ENCODE data around the gene ADAMTS17. TPM values are rescaled to one million over a fixed set of nuclear protein-coding genes. Genes with fewer than 3 reads are reported as not detected.

Gene ADAMTS17
- total and polyA plus RNA-seq, 4 donors: 0.28 to 46.9 (median 9.1) TPM

DNA sequence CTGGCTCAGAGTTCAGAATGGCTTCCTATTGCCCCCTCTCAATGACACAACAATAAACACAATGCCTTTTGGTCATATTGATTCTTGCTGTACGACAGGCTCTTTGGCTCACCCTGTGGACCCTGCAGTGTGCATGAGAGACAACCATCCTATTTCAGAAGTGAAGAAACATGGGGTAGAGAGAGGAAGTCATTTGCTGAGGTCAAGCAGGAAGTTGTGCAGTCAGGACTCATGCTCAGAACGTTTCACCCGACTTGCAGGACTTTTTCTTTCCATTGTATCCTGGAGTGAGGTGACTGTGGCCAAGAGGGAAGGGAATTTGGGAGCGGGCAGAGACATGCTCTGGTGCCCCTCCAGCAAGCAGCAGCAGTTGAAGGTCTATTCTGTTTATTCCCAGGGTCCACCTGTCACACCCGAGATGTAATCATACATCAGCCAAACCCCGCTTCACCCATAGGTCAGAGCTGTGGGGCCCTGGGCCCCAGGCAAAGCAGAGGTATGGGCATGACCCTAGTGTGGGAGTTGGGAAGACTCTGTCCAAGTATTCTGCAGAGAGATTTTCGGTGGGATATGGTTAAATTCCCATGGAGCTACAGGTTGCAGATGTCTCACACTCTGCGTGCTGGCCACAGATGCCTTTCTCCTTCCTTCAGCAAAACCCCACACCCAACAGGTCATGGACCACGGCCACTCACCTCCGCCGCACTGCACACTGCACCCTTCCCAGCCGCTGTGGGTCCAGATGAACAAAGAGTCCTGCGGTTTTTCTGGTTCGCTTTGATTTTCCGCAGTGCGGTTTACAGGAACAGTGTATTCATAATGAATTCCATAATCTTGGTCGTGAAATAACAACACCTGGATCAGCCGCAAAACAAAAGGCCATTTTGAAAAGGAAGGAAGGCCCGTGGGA is 290.6 kb downstream of the ADAMTS17 start:
- TF ChIP-seq JUND (IDR thresholded peaks at IDR 0.05): no peak
- TF ChIP-seq FOXA2 (IDR thresholded peaks at IDR 0.05): no peak
- no peak for TF ChIP-seq GABPA (IDR thresholded peaks at IDR 0.05 in 1 of 2, conservative IDR thresholded peaks at IDR 0.05 in 1 of 2)
- no peak for TF ChIP-seq FOXA1 (IDR thresholded peaks at IDR 0.05)
- TF ChIP-seq HNF4G (IDR thresholded peaks at IDR 0.05): no peak
- no peak overlapping the region for H3K4me3 ChIP-seq (ENCODE audit: low read depth in 1 of 3, low read length in 3 of 3)
- no peaks in the 10 kb centered on the region for H3K27me3 ChIP-seq (ENCODE audit: control insufficient read depth in 4 of 4, insufficient read depth in 4 of 4, low read length in 3 of 4)
- no peak overlapping the region for H3K9ac ChIP-seq (ENCODE audit: low read depth in 1 of 2, low read length in 2 of 2)
- no peak for DNase-seq (ENCODE audit: low spot score)
- WGBS: 90% methylated on average over 19 of the region's 19 CpGs
- H3K36me3 ChIP-seq (ENCODE audit: control insufficient read depth in 4 of 4, insufficient read depth in 3 of 4, low read depth in 1 of 4, low read length in 3 of 4): peaks cover 0 to 9% (median under 1%) of the 10 kb centered on the region in 4 donors
- H3K4me1 ChIP-seq (ENCODE audit: control insufficient read depth in 4 of 4, insufficient read depth in 4 of 4, low read length in 3 of 4): no peaks in the 10 kb centered on the region
- no peak overlapping the region for H3K27ac ChIP-seq (ENCODE audit: low read depth in 1 of 2, low read length in 2 of 2)
- no peaks in the 10 kb centered on the region for H3K9me3 ChIP-seq (ENCODE audit: control insufficient read depth in 4 of 4, low read length in 3 of 4)

DNA sequence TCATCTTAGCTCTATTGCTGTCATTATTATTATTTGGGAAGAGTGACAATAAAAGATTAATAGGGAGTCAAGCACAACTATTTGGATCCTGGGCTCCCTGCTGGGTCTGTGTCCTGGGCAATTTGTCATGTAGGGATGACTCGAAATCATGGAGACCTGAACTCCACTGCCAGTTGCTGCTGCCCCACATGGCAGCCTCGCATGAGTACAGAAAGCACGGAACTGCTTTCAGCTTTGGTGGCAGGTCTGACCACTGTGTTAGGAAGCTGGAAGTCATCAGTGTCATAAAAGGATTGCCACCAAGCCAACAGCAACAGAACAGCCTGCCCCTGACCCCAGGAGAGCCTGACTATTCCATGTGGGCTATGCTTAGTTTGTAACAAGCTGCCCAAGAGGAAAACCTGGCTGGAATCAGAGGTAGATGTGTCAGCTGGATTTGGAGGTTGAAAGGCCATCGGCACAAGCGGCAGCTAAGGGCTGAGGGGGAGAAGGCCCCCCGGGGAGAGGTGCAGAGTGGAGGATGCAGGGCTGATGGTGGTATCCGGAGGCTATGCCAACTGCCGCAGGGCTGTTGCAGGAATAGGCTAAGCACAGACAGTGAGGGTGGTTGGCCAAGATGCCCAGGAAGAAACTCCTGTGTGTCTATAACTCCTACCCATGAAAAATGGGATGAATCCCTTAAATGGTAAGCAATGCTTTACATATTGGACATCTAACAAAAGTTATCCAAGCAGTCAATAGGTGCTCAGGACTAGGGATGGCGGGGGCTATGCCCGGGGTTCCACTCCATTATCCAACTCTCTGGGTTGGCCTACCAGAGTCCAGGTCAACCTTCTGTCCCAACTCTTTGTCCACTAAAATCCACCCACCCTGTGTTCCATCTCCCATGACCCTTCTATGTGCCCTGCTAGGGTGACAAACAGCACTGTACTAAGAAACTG is 291.6 kb downstream of the ADAMTS17 start:
- H3K9me3 ChIP-seq (ENCODE audit: control insufficient read depth in 4 of 4, low read length in 3 of 4): no peaks in the 10 kb centered on the region
- no peaks in the 10 kb centered on the region for H3K27me3 ChIP-seq (ENCODE audit: control insufficient read depth in 4 of 4, insufficient read depth in 4 of 4, low read length in 3 of 4)
- WGBS: 87% methylated on average over 10 of the region's 10 CpGs
- TF ChIP-seq SP1 (IDR thresholded peaks at IDR 0.05) (no peak), NR2F2 (IDR thresholded peaks at IDR 0.05) (no peak), HNF4A (conservative IDR thresholded peaks at IDR 0.05) (no peak), RXRA (IDR thresholded peaks at IDR 0.05) (no peak), GABPA (IDR thresholded peaks at IDR 0.05 in 1 of 2, conservative IDR thresholded peaks at IDR 0.05 in 1 of 2) (no peak), YY1 (IDR thresholded peaks at IDR 0.05) (no peak), HNF4G (IDR thresholded peaks at IDR 0.05) (no peak), JUND (IDR thresholded peaks at IDR 0.05) (no peak)
- TF ChIP-seq, protein P1, sequence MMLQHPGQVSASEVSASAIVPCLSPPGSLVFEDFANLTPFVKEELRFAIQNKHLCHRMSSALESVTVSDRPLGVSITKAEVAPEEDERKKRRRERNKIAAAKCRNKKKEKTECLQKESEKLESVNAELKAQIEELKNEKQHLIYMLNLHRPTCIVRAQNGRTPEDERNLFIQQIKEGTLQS (IDR thresholded peaks at IDR 0.05): no peak
- TF ChIP-seq, protein P2, sequence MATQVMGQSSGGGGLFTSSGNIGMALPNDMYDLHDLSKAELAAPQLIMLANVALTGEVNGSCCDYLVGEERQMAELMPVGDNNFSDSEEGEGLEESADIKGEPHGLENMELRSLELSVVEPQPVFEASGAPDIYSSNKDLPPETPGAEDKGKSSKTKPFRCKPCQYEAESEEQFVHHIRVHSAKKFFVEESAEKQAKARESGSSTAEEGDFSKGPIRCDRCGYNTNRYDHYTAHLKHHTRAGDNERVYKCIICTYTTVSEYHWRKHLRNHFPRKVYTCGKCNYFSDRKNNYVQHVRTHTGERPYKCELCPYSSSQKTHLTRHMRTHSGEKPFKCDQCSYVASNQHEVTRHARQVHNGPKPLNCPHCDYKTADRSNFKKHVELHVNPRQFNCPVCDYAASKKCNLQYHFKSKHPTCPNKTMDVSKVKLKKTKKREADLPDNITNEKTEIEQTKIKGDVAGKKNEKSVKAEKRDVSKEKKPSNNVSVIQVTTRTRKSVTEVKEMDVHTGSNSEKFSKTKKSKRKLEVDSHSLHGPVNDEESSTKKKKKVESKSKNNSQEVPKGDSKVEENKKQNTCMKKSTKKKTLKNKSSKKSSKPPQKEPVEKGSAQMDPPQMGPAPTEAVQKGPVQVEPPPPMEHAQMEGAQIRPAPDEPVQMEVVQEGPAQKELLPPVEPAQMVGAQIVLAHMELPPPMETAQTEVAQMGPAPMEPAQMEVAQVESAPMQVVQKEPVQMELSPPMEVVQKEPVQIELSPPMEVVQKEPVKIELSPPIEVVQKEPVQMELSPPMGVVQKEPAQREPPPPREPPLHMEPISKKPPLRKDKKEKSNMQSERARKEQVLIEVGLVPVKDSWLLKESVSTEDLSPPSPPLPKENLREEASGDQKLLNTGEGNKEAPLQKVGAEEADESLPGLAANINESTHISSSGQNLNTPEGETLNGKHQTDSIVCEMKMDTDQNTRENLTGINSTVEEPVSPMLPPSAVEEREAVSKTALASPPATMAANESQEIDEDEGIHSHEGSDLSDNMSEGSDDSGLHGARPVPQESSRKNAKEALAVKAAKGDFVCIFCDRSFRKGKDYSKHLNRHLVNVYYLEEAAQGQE (IDR thresholded peaks at IDR 0.05): no peak
- TF ChIP-seq, protein P3, sequence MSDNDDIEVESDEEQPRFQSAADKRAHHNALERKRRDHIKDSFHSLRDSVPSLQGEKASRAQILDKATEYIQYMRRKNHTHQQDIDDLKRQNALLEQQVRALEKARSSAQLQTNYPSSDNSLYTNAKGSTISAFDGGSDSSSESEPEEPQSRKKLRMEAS (IDR thresholded peaks at IDR 0.05): no peak
- H3K27ac ChIP-seq (ENCODE audit: low read depth in 1 of 2, low read length in 2 of 2): no peak overlapping the region
- H3K4me1 ChIP-seq (ENCODE audit: control insufficient read depth in 4 of 4, insufficient read depth in 4 of 4, low read length in 3 of 4): no peaks in the 10 kb centered on the region
- DNase-seq (ENCODE audit: low spot score): no peak
- no peak overlapping the region for H3K9ac ChIP-seq (ENCODE audit: low read depth in 1 of 2, low read length in 2 of 2)
- no peak overlapping the region for H3K4me3 ChIP-seq (ENCODE audit: low read depth in 1 of 3, low read length in 3 of 3)
- H3K36me3 ChIP-seq (ENCODE audit: control insufficient read depth in 4 of 4, insufficient read depth in 3 of 4, low read depth in 1 of 4, low read length in 3 of 4): peaks cover 0 to 9% (median under 1%) of the 10 kb centered on the region in 4 donors
